ENCODE measurements around the gene CRTC1.

DNA sequence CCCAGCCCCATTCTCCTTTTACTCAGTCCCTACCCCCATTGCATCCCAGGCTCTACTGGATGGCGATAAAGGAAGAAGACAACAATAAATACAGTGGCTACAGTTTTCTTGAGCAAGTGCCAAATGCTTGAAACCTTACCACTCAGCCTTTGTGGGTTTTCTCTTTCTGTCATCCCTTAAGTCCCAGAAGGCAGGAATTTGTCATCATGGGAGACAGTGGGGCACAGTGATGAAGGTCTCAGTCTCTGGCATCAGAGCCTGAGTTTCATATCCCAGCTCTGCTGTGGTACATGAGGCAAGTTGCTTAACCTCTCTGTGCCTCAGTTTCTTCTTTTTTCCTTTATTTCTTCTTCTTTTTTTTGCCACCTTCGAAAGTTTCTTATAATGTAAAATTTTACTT, 112.8 kb downstream of the CRTC1 start:
- no peak for TF ChIP-seq GATA3 (IDR thresholded peaks at IDR 0.05; ENCODE audit: low read depth, low read length)
- TF ChIP-seq GATA2 (IDR thresholded peaks at IDR 0.05; ENCODE audit: low read depth, low read length), result no peak
